HepG2 (cell line): ENCODE results near the gene SOCS7. TPM values are rescaled to one million over a fixed set of nuclear protein-coding genes. Genes with fewer than 3 reads are reported as not detected.
A peak's percentile ranks its signal among the peaks of the same experiment; 100 is the strongest.

Source experiments
- DR1 ChIP-seq: sonication (generic); formaldehyde crosslinking; IDR thresholded peaks from 2 replicates; pipeline ENCODE4 v1.8.0; 2021; ENCODE audit warnings: mild to moderate bottlenecking, missing genetic modification reagents, inconsistent platforms
- HOXA5 ChIP-seq: sonication (generic); formaldehyde crosslinking; IDR thresholded peaks from 2 replicates; pipeline ENCODE4 v1.4.0; 2020; ENCODE audit warnings: missing genetic modification reagents
- MED13 ChIP-seq: sonication (generic); formaldehyde crosslinking; IDR thresholded peaks from 2 replicates; pipeline ENCODE4 v1.5.0; 2020; ENCODE audit warnings: missing genetic modification reagents
- NFATC3 ChIP-seq: sonication (generic); formaldehyde crosslinking; IDR thresholded peaks from 2 replicates; pipeline ENCODE4 v1.5.1; 2020; ENCODE audit warnings: mild to moderate bottlenecking, missing genetic modification reagents
- RARG ChIP-seq: sonication (generic); formaldehyde crosslinking; IDR thresholded peaks from 2 replicates; pipeline ENCODE4 v1.4.0; 2020; ENCODE audit warnings: low read depth, mild to moderate bottlenecking, missing genetic modification reagents
- THRA ChIP-seq: sonication (generic); formaldehyde crosslinking; IDR thresholded peaks from 2 replicates; pipeline ENCODE4 v1.4.0; 2020; ENCODE audit warnings: missing genetic modification reagents, borderline replicate concordance
- TRIM24 ChIP-seq: sonication (generic); formaldehyde crosslinking; IDR thresholded peaks from 2 replicates; pipeline ENCODE4 v1.8.0; 2022; ENCODE audit warnings: mild to moderate bottlenecking, missing genetic modification reagents
- U2AF1 ChIP-seq: fragments of 200-400 bp; formaldehyde crosslinking; optimal IDR thresholded peaks from 2 replicates; pipeline ENCODE3; 2017; ENCODE audit warnings: mild to moderate bottlenecking, low read depth, low read length
- ZMYM4 ChIP-seq: sonication (generic); formaldehyde crosslinking; IDR thresholded peaks from 2 replicates; pipeline ENCODE4 v1.8.1; 2023; ENCODE audit warnings: mild to moderate bottlenecking, missing genetic modification reagents
- ZNF280D ChIP-seq: sonication (generic); formaldehyde crosslinking; IDR thresholded peaks from 2 replicates; pipeline ENCODE4 v1.5.1; 2020; ENCODE audit warnings: mild to moderate bottlenecking, missing genetic modification reagents
- ZNF34 ChIP-seq: sonication (generic); formaldehyde crosslinking; IDR thresholded peaks from 2 replicates; pipeline ENCODE4 v1.4.0; 2020; ENCODE audit warnings: mild to moderate bottlenecking, missing genetic modification reagents, borderline replicate concordance
- ZNF556 ChIP-seq: sonication (generic); formaldehyde crosslinking; IDR thresholded peaks from 2 replicates; pipeline ENCODE4 v1.4.0; 2020; ENCODE audit warnings: mild to moderate bottlenecking, missing genetic modification reagents, borderline replicate concordance
- ZNF564 ChIP-seq: sonication (generic); formaldehyde crosslinking; IDR thresholded peaks from 2 replicates; pipeline ENCODE4 v1.8.1; 2023; ENCODE audit warnings: mild to moderate bottlenecking, missing genetic modification reagents
- polyA plus RNA-seq, 8 experiments: library from polyadenylated mRNA; depleted of rRNA in 3 of 8; stranded (reverse) in 7 of 8; unstranded in 1 of 8; fragments of >200 nt; fragmentation: Illumina TruSeq in 4 of 8; extraction: Trizol in 4 of 8; gene quantifications; 2 replicates each; pipeline versions ENCODE4 v1.2.1 to v1.2.3, GENCODE V29; 2011 to 2016; ENCODE audit warnings: low read depth in 4 of 8, missing spikeins in 1 of 8, mixed read lengths in 1 of 8; ENCODE audit not compliant: insufficient read depth in 1 of 8
- total RNA-seq, 5 experiments: library from RNA; depleted of rRNA; stranded (reverse); fragments of >200 nt; fragmentation: Illumina TruSeq; extraction: Trizol; gene quantifications; 2 replicates each; pipeline ENCODE4 v1.2.3, GENCODE V29; 2016; ENCODE audit warnings: low read depth in 1 of 5
- TF ChIP-seq, protein P1 (sequence below): sonication (generic); formaldehyde crosslinking; IDR thresholded peaks from 2 replicates; pipeline ENCODE4 v1.4.0; 2020; ENCODE audit warnings: missing genetic modification reagents
- TF ChIP-seq, protein P2 (sequence below): sonication (generic); formaldehyde crosslinking; IDR thresholded peaks from 2 replicates; pipeline ENCODE4 v1.4.0; 2020; ENCODE audit warnings: missing genetic modification reagents
- TF ChIP-seq, protein P3 (sequence below): sonication (generic); formaldehyde crosslinking; conservative IDR thresholded peaks from 2 replicates; pipeline ENCODE4 v1.4.0; 2020; ENCODE audit warnings: mild to moderate bottlenecking, missing genetic modification reagents, moderate library complexity

SOCS7 gene
- total and polyA plus RNA-seq, 2 of the 13 experiments (the other 11 are each of a cell fraction or from before 2014, with no cell fraction given): 19.2 to 24.2 TPM

GRCh38 chr17:38351412-38352222, at the start of gene SOCS7 (continued):
- TF ChIP-seq, protein P1, sequence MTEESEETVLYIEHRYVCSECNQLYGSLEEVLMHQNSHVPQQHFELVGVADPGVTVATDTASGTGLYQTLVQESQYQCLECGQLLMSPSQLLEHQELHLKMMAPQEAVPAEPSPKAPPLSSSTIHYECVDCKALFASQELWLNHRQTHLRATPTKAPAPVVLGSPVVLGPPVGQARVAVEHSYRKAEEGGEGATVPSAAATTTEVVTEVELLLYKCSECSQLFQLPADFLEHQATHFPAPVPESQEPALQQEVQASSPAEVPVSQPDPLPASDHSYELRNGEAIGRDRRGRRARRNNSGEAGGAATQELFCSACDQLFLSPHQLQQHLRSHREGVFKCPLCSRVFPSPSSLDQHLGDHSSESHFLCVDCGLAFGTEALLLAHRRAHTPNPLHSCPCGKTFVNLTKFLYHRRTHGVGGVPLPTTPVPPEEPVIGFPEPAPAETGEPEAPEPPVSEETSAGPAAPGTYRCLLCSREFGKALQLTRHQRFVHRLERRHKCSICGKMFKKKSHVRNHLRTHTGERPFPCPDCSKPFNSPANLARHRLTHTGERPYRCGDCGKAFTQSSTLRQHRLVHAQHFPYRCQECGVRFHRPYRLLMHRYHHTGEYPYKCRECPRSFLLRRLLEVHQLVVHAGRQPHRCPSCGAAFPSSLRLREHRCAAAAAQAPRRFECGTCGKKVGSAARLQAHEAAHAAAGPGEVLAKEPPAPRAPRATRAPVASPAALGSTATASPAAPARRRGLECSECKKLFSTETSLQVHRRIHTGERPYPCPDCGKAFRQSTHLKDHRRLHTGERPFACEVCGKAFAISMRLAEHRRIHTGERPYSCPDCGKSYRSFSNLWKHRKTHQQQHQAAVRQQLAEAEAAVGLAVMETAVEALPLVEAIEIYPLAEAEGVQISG (CRISPR knock-in tag): peak; percentile 84
- peak; percentile 88 for TF ChIP-seq ZNF556 (CRISPR knock-in tag)
- TF ChIP-seq HOXA5: 0 out of 2 replicates have a peak, but pooled peaks have one; percentile 33
- TF ChIP-seq THRA (CRISPR knock-in tag): peak; percentile 65
- 0 out of 2 replicates have a peak, but pooled peaks have one; percentile 52 for TF ChIP-seq MED13 (CRISPR knock-in tag)
- TF ChIP-seq TRIM24: no peak
- TF ChIP-seq DR1 (CRISPR knock-in tag): peak; percentile 88
- 0 out of 2 replicates have a peak, but pooled peaks have one; percentile 11 for TF ChIP-seq ZNF564 (CRISPR knock-in tag)
- TF ChIP-seq ZNF280D (CRISPR knock-in tag): peak; percentile 16; the same call in 1 of the 2 replicates
- TF ChIP-seq, protein P2, sequence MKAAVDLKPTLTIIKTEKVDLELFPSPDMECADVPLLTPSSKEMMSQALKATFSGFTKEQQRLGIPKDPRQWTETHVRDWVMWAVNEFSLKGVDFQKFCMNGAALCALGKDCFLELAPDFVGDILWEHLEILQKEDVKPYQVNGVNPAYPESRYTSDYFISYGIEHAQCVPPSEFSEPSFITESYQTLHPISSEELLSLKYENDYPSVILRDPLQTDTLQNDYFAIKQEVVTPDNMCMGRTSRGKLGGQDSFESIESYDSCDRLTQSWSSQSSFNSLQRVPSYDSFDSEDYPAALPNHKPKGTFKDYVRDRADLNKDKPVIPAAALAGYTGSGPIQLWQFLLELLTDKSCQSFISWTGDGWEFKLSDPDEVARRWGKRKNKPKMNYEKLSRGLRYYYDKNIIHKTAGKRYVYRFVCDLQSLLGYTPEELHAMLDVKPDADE (CRISPR knock-in tag): no peak
- TF ChIP-seq ZNF34: 0 out of 2 replicates have a peak, but pooled peaks have one; percentile 66
- no peak for TF ChIP-seq NFATC3
- TF ChIP-seq, protein P3, sequence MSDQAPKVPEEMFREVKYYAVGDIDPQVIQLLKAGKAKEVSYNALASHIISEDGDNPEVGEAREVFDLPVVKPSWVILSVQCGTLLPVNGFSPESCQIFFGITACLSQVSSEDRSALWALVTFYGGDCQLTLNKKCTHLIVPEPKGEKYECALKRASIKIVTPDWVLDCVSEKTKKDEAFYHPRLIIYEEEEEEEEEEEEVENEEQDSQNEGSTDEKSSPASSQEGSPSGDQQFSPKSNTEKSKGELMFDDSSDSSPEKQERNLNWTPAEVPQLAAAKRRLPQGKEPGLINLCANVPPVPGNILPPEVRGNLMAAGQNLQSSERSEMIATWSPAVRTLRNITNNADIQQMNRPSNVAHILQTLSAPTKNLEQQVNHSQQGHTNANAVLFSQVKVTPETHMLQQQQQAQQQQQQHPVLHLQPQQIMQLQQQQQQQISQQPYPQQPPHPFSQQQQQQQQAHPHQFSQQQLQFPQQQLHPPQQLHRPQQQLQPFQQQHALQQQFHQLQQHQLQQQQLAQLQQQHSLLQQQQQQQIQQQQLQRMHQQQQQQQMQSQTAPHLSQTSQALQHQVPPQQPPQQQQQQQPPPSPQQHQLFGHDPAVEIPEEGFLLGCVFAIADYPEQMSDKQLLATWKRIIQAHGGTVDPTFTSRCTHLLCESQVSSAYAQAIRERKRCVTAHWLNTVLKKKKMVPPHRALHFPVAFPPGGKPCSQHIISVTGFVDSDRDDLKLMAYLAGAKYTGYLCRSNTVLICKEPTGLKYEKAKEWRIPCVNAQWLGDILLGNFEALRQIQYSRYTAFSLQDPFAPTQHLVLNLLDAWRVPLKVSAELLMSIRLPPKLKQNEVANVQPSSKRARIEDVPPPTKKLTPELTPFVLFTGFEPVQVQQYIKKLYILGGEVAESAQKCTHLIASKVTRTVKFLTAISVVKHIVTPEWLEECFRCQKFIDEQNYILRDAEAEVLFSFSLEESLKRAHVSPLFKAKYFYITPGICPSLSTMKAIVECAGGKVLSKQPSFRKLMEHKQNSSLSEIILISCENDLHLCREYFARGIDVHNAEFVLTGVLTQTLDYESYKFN (CRISPR knock-in tag): peak; percentile 60
- no peak for TF ChIP-seq RARG
- TF ChIP-seq U2AF1: peak; percentile 81
- peak; percentile 90 for TF ChIP-seq ZMYM4
